Measurements from ENCODE around the gene ARFRP1.

The ARFRP1 gene

DNA sequence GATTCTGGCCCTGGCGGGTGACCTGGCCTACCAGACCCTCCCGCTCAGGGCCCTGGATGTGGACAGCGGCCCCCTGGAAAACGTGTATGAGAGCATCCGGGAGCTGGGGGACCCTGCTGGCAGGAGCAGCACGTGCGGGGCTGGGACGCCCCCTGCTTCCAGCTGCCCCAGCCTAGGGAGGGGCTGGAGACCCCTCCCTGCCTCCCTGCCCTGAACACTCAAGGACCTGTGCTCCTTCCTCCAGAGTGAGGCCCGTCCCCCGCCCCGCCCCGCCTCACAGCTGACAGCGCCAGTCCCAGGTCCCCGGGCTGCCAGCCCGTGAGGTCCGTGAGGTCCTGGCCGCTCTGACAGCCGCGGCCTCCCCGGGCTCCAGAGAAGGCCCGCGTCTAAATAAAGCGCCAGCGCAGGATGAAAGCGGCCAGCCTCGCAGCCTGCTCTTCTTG, 30.9 kb upstream of the ARFRP1 start:
- no peak overlapping the region for H3K4me3 ChIP-seq (ENCODE audit: low read length)
- TF ChIP-seq, protein P1, sequence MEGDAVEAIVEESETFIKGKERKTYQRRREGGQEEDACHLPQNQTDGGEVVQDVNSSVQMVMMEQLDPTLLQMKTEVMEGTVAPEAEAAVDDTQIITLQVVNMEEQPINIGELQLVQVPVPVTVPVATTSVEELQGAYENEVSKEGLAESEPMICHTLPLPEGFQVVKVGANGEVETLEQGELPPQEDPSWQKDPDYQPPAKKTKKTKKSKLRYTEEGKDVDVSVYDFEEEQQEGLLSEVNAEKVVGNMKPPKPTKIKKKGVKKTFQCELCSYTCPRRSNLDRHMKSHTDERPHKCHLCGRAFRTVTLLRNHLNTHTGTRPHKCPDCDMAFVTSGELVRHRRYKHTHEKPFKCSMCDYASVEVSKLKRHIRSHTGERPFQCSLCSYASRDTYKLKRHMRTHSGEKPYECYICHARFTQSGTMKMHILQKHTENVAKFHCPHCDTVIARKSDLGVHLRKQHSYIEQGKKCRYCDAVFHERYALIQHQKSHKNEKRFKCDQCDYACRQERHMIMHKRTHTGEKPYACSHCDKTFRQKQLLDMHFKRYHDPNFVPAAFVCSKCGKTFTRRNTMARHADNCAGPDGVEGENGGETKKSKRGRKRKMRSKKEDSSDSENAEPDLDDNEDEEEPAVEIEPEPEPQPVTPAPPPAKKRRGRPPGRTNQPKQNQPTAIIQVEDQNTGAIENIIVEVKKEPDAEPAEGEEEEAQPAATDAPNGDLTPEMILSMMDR (IDR thresholded peaks at IDR 0.05; ENCODE audit: insufficient read depth, low read depth, low read length, missing control alignments) = no peak
- no peak for DNase-seq (ENCODE audit: low read depth)

DNA sequence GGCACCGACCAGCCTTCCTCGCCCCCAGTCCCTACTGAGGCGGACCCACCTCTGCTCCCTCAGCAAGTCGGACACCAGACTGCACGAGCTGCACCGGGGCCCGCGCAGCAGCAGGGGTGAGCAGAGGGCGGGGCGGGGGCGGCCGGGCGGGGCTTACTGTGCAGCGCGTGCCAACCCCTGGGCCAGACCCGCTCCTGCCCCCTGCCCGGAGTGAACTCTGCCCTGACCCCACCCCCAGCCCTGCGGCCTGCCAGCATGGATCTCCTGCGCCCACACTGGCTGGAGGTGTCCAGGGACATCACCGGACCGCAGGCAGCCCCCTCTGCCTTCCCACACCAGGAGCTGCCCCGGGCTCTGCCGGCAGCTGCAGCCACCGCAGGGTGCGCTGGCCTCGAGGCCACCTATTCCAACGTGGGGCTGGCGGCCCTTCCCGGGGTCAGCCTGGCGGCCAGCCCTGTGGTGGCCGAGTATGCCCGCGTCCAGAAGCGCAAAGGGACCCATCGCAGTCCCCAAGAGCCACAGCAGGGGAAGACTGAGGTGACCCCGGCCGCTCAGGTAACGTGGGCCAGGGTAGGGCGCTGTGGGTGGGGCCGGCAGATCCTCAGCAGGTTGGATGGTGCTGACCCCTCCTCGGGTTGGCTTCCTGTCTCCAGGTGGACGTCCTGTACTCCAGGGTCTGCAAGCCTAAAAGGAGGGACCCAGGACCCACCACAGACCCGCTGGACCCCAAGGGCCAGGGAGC, 30.3 kb upstream of the ARFRP1 start:
- no peak for DNase-seq (ENCODE audit: low read depth)
- H3K4me3 ChIP-seq (ENCODE audit: low read length) = no peak overlapping the region
- TF ChIP-seq, protein P1 (IDR thresholded peaks at IDR 0.05; ENCODE audit: insufficient read depth, low read depth, low read length, missing control alignments) = no peak

DNA sequence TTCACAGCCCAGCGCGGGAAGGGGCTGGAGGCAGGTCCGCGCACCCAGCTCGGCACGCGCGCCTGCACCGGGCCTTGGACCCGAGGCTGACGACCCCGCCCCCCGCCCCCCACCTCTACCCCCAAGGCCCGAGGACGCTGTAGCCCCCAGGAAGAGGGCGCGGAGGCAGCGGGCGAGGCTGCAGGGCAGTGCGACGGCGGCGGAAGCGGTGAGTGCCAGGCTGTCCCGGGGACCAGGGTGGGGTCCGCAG, 29.8 kb upstream of the ARFRP1 start:
- no peak overlapping the region for H3K4me3 ChIP-seq (ENCODE audit: low read length)
- TF ChIP-seq, protein P1 (IDR thresholded peaks at IDR 0.05; ENCODE audit: insufficient read depth, low read depth, low read length, missing control alignments) = no peak
- DNase-seq (ENCODE audit: low read depth) = no peak

DNA sequence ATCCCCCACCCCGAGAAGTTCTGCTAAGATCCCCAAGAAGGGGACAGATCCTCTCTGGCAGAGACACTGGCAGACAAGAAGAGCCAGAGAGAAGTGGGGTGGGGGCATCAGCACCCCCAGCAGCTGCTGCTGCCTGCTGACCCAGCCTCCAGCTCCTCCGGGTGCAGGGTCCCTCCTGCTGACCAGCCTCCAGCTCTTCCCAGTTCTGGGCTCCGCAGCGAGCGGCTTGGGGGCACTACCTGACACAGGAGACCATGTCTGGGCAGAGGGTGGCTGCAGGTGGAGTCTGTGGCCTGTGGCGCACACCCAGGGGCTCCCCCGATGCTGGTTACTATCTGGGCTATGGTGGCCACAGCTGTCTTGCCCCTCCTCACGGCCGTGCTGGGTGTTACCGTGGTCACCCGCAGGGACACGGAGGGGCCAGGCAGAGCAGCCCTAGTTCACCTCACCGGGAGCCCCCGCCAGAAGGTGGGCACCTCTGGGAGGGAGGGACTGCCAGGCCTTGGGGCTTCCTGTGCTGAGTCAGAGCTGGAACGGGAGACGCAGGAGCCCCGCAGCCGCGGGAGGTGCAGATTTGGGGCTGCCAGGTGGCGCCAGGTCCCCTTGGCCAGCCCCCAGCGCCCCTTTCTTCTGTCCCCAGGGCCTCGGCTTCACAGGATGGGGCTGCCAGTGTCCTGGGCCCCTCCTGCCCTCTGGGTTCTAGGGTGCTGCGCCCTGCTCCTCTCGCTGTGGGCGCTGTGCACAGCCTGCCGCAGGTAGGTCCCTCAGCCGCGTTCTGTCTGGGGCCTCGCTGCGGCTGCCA, 29.3 kb upstream of the ARFRP1 start:
- no peak overlapping the region for H3K4me3 ChIP-seq (ENCODE audit: low read length)
- DNase-seq (ENCODE audit: low read depth) = peak; percentile 28

DNA sequence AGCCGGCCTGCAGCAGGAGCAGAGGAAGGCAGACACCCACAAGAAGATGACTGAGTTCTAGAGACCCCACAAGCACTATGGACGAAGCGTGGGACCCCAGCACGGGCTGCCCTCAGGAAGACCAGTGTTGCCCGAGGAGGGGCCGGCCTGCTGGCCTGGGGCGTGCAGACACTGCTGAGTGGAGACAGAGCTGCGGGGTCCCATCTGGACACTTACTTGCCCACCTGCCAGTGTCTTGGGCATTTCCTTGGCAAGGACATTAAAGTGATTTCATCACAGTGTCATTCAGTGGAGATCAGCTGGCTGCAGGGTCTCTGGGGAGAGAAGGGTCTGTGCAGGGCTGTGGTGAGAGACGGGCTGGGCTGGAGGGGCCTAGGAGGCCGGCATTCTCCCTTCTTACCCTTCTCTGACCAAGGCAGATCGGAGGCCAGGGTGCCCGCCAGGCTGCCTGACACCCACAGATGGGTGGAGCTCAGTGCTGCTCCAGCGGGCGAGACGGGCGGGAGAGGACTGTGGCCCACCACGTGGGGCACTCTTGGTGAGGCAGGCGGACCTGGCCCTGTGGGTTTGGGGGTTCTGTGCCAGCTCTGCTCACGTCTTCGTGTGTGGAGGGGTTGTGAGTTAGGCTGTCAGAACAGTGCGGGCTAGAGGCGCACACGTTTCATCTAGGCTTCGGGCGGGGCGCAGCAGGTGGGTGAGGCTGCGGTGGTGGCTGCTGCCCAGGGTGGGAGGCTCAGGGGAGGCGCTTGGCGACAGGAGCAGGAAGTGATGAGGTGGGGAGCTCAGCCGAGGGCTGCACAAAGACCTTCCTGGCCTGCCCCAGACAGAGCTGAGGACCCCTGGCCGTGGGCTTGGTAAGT, 28.3 kb upstream of the ARFRP1 start, which contains the start of gene LIME1:
Gene LIME1 (plus strand): TSS at position 806 of the 860 bp plus-strand sequence. CDS start 886 bp downstream, outside the sequence.
- no peak for DNase-seq (ENCODE audit: low read depth)
- TF ChIP-seq, protein P1 (IDR thresholded peaks at IDR 0.05; ENCODE audit: insufficient read depth, low read depth, low read length, missing control alignments) = no peak
- no peak within 1 kb of the TSS for H3K4me3 ChIP-seq (ENCODE audit: low read length)

More for the DNA sequence above, 29.3 kb upstream of the ARFRP1 start:
- TF ChIP-seq, protein P1 (IDR thresholded peaks at IDR 0.05; ENCODE audit: insufficient read depth, low read depth, low read length, missing control alignments) = no peak

DNA sequence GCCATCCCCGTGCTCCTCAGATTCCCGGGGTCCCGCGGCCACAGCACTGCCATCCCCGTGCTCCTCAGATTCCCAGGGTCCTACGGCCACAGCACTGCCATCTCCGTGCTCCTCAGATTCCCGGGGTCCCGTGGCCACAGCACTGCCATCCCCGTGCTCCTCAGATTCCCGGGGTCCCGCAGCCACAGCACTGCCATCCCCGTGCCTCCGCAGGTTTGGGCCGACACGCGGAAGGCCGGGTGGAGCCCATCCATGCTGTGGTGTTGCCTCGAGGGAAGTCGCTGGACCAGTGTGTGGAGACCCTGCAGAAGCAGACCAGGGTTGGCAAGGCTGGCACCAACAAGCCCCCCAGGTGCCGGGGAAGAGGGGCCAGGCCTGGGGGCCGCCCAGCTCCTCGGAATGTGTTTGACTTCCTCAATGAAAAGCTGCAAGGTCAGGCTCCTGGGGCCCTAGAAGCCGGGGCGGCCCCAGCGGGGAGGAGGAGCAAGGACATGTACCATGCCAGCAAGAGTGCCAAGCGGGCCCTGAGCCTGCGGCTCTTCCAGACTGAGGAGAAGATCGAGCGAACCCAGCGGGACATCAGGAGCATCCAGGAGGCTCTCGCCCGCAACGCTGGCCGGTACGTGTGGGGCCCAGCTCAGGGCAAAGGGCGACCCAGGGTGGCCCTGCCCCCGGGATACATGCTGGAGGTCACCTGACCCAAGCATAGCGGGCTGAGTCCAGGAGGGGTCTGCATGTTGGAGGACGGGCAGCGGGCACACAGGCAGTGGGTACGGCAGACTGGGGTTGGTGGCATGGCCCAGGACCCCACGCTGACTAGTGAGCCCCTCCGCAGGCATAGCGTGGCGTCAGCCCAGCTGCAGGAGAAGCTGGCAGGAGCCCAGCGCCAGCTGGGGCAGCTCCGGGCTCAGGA, 27.4 kb upstream of the ARFRP1 start:
- DNase-seq (ENCODE audit: low read depth) = no peak
- no peak overlapping the region for H3K4me3 ChIP-seq (ENCODE audit: low read length)
- TF ChIP-seq, protein P1 (IDR thresholded peaks at IDR 0.05; ENCODE audit: insufficient read depth, low read depth, low read length, missing control alignments) = no peak

All from epithelial cell of esophagus (primary cell).